Peyer's patch (tissue), 4 donors: ENCODE measurements around the gene PTPRB.

ENCODE experiments used
- POLR2A ChIP-seq, 2 donors: fragments of 450-650 bp; IDR thresholded peaks; one replicate each; pipeline ENCODE4 v1.5.1; 2017; ENCODE audit warnings: antibody characterized with exemption in 2 of 2, mild to moderate bottlenecking in 2 of 2, moderate library complexity in 2 of 2
- TF ChIP-seq, protein P1 (sequence below), 6 experiments: fragments of 450-650 bp in 4 of 6; fragments of 200-600 bp in 2 of 6; sonication (generic) in 1 of 6; IDR thresholded peaks; one replicate each; pipeline ENCODE4 v1.5.1; 2017 to 2019; ENCODE audit warnings: antibody characterized with exemption in 6 of 6, mild to moderate bottlenecking in 3 of 6, moderate library complexity in 1 of 6

DNA sequence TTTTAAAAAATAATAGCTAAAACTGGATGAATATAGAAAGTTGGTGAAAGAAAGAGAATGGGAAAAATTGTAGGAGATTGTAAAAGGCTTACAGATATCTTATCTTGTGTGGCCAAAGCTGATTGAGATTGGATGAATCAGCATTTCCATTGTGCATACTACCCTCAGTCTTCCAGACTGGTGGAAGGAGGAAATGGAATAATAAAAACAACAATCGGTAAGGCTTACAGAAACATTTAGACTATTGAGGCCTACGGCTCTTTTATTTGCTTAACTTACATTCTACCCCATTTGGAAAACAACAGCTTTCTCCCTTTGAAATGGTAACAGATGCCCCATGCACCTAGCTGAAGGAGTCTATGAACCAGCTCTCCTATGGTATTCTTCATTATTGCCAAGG lies 129.8 kb downstream of the PTPRB start:
- TF ChIP-seq, protein P1, sequence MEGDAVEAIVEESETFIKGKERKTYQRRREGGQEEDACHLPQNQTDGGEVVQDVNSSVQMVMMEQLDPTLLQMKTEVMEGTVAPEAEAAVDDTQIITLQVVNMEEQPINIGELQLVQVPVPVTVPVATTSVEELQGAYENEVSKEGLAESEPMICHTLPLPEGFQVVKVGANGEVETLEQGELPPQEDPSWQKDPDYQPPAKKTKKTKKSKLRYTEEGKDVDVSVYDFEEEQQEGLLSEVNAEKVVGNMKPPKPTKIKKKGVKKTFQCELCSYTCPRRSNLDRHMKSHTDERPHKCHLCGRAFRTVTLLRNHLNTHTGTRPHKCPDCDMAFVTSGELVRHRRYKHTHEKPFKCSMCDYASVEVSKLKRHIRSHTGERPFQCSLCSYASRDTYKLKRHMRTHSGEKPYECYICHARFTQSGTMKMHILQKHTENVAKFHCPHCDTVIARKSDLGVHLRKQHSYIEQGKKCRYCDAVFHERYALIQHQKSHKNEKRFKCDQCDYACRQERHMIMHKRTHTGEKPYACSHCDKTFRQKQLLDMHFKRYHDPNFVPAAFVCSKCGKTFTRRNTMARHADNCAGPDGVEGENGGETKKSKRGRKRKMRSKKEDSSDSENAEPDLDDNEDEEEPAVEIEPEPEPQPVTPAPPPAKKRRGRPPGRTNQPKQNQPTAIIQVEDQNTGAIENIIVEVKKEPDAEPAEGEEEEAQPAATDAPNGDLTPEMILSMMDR (IDR thresholded peaks at IDR 0.05), result no peak
- no peak for TF ChIP-seq POLR2A (IDR thresholded peaks at IDR 0.05)
